Astrocyte of the spinal cord (primary cell): Measurements from ENCODE around the gene FGF11.

Source experiments
- DNase-seq: peaks from one replicate; pipeline ENCODE4 v3.0.0; 2011; ENCODE audit warnings: low read depth, low spot score
- H3K4me3 ChIP-seq: 2 replicates; pipeline ENCODE4 v1.5.1; 2011; ENCODE audit warnings: low read depth, mild to moderate bottlenecking, low read length, moderate library complexity
- CTCF ChIP-seq: IDR thresholded peaks from 2 replicates; pipeline ENCODE4 v1.5.1; 2012; ENCODE audit warnings: low read depth, mild to moderate bottlenecking, low read length, inconsistent platforms
- in situ Hi-C: cut with HindIII; loops from 2 replicates; pipeline ENCODE4 v1.10.0; 2017; ENCODE audit warnings: low sequenced_read_pairs

Gene FGF11

DNA sequence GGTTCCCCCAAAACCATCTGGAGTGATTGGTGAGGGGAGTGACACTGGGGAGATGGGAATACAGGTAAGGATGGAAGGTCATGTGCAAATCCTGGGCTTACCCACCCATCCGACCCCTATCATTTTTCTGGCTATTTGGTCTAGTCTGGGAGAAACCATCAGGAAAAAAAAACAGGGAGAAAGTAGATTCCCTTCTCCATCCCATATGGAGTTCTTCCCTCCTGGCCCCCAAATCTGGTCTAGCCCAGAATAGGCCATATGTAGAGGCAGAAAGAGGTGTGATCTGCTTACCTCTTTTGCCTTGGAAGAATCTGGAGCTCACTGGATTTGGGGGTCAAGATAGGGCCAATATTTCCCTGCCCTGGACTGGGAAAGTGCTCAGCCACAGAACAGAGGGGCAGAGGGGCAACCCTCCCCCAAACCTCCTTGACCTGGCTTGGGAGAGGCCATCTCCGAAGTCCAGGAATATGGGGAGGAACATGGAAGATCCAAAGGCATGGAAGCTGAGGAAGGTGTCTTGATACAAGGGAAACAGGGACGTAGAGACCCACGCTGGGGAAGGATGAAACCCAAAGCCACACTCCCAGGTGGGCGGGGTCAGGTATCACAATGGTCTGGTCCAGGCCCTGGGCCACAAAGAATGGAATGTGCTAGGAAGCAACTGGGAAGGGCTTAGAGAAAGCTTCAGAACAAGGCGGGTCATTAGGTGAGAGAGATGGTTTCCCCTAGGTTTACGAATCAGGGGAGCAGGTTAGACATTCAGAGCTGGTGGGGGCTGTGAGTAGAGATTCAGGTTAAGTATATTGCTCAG, 21.7 kb downstream of the FGF11 start:
- no peak for DNase-seq
- in situ Hi-C loops: no loop called here
- no peak overlapping the region for H3K4me3 ChIP-seq
- no peak for TF ChIP-seq CTCF

- in situ Hi-C loops: no loop called here
- no peak for DNase-seq
- no peak for TF ChIP-seq CTCF
- no peak overlapping the region for H3K4me3 ChIP-seq
These were observed 23.4 kb downstream of the FGF11 start for GRCh38 chr17:7462474-7463371.

DNA sequence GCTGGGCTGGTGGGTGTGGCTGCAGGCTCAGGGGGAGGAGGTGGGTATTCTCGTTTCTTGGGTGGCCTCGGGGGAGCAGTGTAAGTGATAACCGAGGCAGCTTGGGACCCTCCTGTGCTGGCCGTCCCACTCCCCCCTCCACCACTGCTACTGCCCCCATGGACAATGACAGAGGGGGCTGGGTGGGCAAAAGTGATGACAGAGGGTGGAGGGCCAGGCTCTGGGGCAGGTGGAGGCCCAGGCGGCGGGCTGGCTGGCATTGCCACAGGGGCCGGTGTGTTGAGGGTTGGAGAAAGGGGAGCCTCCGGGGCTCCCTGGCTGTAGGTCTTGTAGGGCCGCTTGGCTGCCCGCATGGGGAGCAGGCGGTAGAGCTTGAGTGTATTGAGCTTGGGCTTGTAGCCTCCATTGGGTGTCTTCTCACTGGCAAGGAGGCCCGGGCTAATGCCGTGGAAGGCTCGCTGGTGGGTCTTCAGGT, 24.1 kb downstream of the FGF11 start:
- TF ChIP-seq CTCF: no peak
- DNase-seq: no peak
- H3K4me3 ChIP-seq: no peak overlapping the region
- in situ Hi-C loops: no loop called here

GRCh38 chr17:7464081-7464480, 24.8 kb downstream of the FGF11 start:
- TF ChIP-seq CTCF: no peak
- H3K4me3 ChIP-seq: no peak overlapping the region
- in situ Hi-C loops: no loop called here
- no peak for DNase-seq

- no peak overlapping the region for H3K4me3 ChIP-seq
- in situ Hi-C loops: no loop called here
- DNase-seq: no peak
- TF ChIP-seq CTCF: no peak
These were observed 26.4 kb downstream of the FGF11 start for GRCh38 chr17:7465597-7466275.

GRCh38 chr17:7466318-7466638, 27.0 kb downstream of the FGF11 start:
- TF ChIP-seq CTCF: no peak
- in situ Hi-C loops: no loop called here
- no peak overlapping the region for H3K4me3 ChIP-seq
- no peak for DNase-seq
